ENCODE measurements around the gene ARHGEF7. TPM values are rescaled to one million over a fixed set of nuclear protein-coding genes. Genes with fewer than 3 reads are reported as not detected.

Gene ARHGEF7
- total RNA-seq, 2 experiments from 2014 or later, result 39.5 to 51.3 TPM

- no TSS peak for BruUV-seq (replicated peaks)
- H4K20me1 ChIP-seq (ENCODE audit: insufficient read depth, low read length), result no peaks in the 10 kb centered on the region
- no peak for TF ChIP-seq EZH2phosphoT487 (IDR thresholded peaks at IDR 0.05; ENCODE audit: borderline replicate concordance, low read depth, low read length)
- TF ChIP-seq, protein P1, sequence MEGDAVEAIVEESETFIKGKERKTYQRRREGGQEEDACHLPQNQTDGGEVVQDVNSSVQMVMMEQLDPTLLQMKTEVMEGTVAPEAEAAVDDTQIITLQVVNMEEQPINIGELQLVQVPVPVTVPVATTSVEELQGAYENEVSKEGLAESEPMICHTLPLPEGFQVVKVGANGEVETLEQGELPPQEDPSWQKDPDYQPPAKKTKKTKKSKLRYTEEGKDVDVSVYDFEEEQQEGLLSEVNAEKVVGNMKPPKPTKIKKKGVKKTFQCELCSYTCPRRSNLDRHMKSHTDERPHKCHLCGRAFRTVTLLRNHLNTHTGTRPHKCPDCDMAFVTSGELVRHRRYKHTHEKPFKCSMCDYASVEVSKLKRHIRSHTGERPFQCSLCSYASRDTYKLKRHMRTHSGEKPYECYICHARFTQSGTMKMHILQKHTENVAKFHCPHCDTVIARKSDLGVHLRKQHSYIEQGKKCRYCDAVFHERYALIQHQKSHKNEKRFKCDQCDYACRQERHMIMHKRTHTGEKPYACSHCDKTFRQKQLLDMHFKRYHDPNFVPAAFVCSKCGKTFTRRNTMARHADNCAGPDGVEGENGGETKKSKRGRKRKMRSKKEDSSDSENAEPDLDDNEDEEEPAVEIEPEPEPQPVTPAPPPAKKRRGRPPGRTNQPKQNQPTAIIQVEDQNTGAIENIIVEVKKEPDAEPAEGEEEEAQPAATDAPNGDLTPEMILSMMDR (conservative IDR thresholded peaks at IDR 0.05; ENCODE audit: low read length), result no peak
- H3K79me2 ChIP-seq (ENCODE audit: insufficient read depth, low read depth, low read length), result no peaks in the 10 kb centered on the region
- DNase-seq (ENCODE audit: low spot score), result no peak
- no peak overlapping the region for H3K27ac ChIP-seq (ENCODE audit: low read depth, low read length, poor library complexity, severe bottlenecking)
- ChIA-PET POLR2A (no interaction called here), CTCF (ENCODE audit: unreplicated experiment) (no interaction called here)
- no peak overlapping the region for H3K4me3 ChIP-seq (ENCODE audit: low read depth, low read length, poor library complexity, severe bottlenecking)
- H2AFZ ChIP-seq (ENCODE audit: low read length), result no peak overlapping the region
- no peaks in the 10 kb centered on the region for H3K9me2 ChIP-seq (ENCODE audit: insufficient read depth, low read length)
- intact Hi-C loops (cut with micrococcal nuclease; ENCODE audit: unreplicated experiment), result no loop called here
- H3K36me3 ChIP-seq (ENCODE audit: insufficient read depth, low read length), result peaks cover 77% of the 10 kb centered on the region
- no peaks in the 10 kb centered on the region for H3K9me3 ChIP-seq (ENCODE audit: low read length)
- no peaks in the 10 kb centered on the region for H3K4me1 ChIP-seq (ENCODE audit: insufficient read depth, low read length, poor library complexity, severe bottlenecking)
- H3K4me2 ChIP-seq (ENCODE audit: low read length), result no peak overlapping the region
Observed at GRCh38 chr13:111304603-111305289, 189.6 kb downstream of the ARHGEF7 start.

DNA sequence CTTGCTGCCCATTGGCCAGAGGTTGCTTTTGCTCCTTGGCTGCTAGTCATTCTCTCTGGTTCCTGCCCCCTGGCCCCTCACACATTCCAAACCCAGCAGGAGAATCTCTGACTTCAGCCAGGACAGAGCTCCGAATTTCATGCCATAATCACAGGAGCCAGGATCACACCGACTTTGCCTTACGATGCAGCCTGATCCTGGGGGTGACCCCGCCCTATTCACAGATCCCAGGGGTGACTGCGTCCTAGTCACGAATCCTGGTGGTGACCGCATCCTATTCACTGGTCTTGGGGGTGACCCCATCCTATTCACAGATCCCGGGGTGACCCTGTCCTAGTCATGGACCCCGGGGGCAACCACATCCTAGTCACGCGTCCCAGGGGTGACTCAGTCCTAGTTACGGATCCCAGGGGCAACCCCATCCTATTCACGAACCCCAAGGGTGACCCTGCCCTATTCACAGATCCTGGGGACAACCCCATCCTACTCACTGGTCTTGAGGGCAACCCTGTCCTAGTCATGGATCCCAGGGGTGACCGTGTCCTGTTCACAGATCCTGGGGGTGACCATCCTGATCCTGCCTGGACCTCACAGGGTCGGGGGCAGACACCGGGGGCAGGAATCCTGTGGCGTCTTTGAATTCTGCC lies 198.0 kb downstream of the ARHGEF7 start:
- Histone ChIP-seq H3K27ac (ENCODE audit: low read depth, low read length, poor library complexity, severe bottlenecking) (no peak overlapping the region), H3K9me3 (ENCODE audit: low read length) (no peaks in the 10 kb centered on the region), H3K4me3 (ENCODE audit: low read depth, low read length, poor library complexity, severe bottlenecking) (no peak overlapping the region), H3K36me3 (ENCODE audit: insufficient read depth, low read length) (peaks cover 23% of the 10 kb centered on the region), H3K4me2 (ENCODE audit: low read length) (no peak overlapping the region), H4K20me1 (ENCODE audit: insufficient read depth, low read length) (no peaks in the 10 kb centered on the region), H3K4me1 (ENCODE audit: insufficient read depth, low read length, poor library complexity, severe bottlenecking) (no peaks in the 10 kb centered on the region), H3K9me2 (ENCODE audit: insufficient read depth, low read length) (no peaks in the 10 kb centered on the region), H2AFZ (ENCODE audit: low read length) (no peak overlapping the region), H3K79me2 (ENCODE audit: insufficient read depth, low read depth, low read length) (no peaks in the 10 kb centered on the region)
- intact Hi-C loops (cut with micrococcal nuclease; ENCODE audit: unreplicated experiment), result no loop called here
- BruUV-seq (replicated peaks), result no TSS peak
- ChIA-PET CTCF (ENCODE audit: unreplicated experiment) (no interaction called here), POLR2A (no interaction called here)
- DNase-seq (ENCODE audit: low spot score), result no peak
- no peak for TF ChIP-seq EZH2phosphoT487 (IDR thresholded peaks at IDR 0.05; ENCODE audit: borderline replicate concordance, low read depth, low read length)
- TF ChIP-seq, protein P1 (conservative IDR thresholded peaks at IDR 0.05; ENCODE audit: low read length), result no peak

- no peaks in the 10 kb centered on the region for H4K20me1 ChIP-seq (ENCODE audit: insufficient read depth, low read length)
- H3K9me2 ChIP-seq (ENCODE audit: insufficient read depth, low read length), result no peaks in the 10 kb centered on the region
- H3K4me3 ChIP-seq (ENCODE audit: low read depth, low read length, poor library complexity, severe bottlenecking), result no peak overlapping the region
- H3K36me3 ChIP-seq (ENCODE audit: insufficient read depth, low read length), result peaks cover 14% of the 10 kb centered on the region; the same call in 1 of the 2 replicates
- H3K4me1 ChIP-seq (ENCODE audit: insufficient read depth, low read length, poor library complexity, severe bottlenecking), result no peaks in the 10 kb centered on the region
- H3K4me2 ChIP-seq (ENCODE audit: low read length), result no peak overlapping the region
- no peaks in the 10 kb centered on the region for H3K9me3 ChIP-seq (ENCODE audit: low read length)
- no peaks in the 10 kb centered on the region for H3K79me2 ChIP-seq (ENCODE audit: insufficient read depth, low read depth, low read length)
- H3K27ac ChIP-seq (ENCODE audit: low read depth, low read length, poor library complexity, severe bottlenecking), result no peak overlapping the region
- no peak for TF ChIP-seq EZH2phosphoT487 (IDR thresholded peaks at IDR 0.05; ENCODE audit: borderline replicate concordance, low read depth, low read length)
- TF ChIP-seq, protein P1 (conservative IDR thresholded peaks at IDR 0.05; ENCODE audit: low read length), result no peak
- DNase-seq (ENCODE audit: low spot score), result no peak
- H2AFZ ChIP-seq (ENCODE audit: low read length), result no peak overlapping the region
- BruUV-seq (replicated peaks), result no TSS peak
- intact Hi-C loops (cut with micrococcal nuclease; ENCODE audit: unreplicated experiment), result no loop called here
- POLR2A ChIA-PET, result no interaction called here
- CTCF ChIA-PET (ENCODE audit: unreplicated experiment), result no interaction called here
Observed at GRCh38 chr13:111313911-111314425, 198.9 kb downstream of the ARHGEF7 start.
